Endodermal cell (in vitro differentiated cells): Measurements from ENCODE around the gene CLIP3. TPM values are rescaled to one million over a fixed set of nuclear protein-coding genes. Genes with fewer than 3 reads are reported as not detected.
"Not testable (repeated sequence)": the region's sequence is repeated elsewhere in the genome, so short reads cannot be mapped to it uniquely, and the experiment has no call there.

Source experiments
- DNase-seq: peaks from one replicate; pipeline ENCODE4 v3.0.0-alpha.2; 2017
- H3K27ac ChIP-seq: 2 replicates; pipeline ENCODE4 v1.5.1; 2013; ENCODE audit warnings: mild to moderate bottlenecking, low read depth, low read length, moderate library complexity
- H3K27me3 ChIP-seq: 2 replicates; pipeline ENCODE4 v1.6.1; 2013; ENCODE audit warnings: mild to moderate bottlenecking, low read length, moderate library complexity; ENCODE audit not compliant: insufficient read depth, control insufficient read depth, poor library complexity, severe bottlenecking
- H3K36me3 ChIP-seq: 2 replicates; pipeline ENCODE4 v1.7.0; 2013; ENCODE audit warnings: mild to moderate bottlenecking, low read length, moderate library complexity; ENCODE audit not compliant: control insufficient read depth, insufficient read depth
- H3K4me1 ChIP-seq: one replicate; pipeline ENCODE4 v1.7.0; 2013; ENCODE audit warnings: low read length; ENCODE audit not compliant: control insufficient read depth, insufficient read depth
- H3K4me3 ChIP-seq: 2 replicates; pipeline ENCODE4 v1.5.1; 2013; ENCODE audit warnings: mild to moderate bottlenecking, low read length, moderate library complexity
- H3K9ac ChIP-seq: 2 replicates; pipeline ENCODE4 v1.6.1; 2013; ENCODE audit warnings: mild to moderate bottlenecking, low read length, moderate library complexity; ENCODE audit not compliant: poor library complexity, severe bottlenecking; ENCODE audit errors: extremely low read depth
- H3K9me3 ChIP-seq: 2 replicates; pipeline ENCODE4 v1.6.1; 2013; ENCODE audit warnings: mild to moderate bottlenecking, low read length, moderate library complexity; ENCODE audit not compliant: control insufficient read depth
- H3K27ac Mint-ChIP-seq: 2 replicates; pipeline ENCODE4 v1.8.0; 2020; ENCODE audit warnings: mixed read lengths
- H3K27me3 Mint-ChIP-seq: 2 replicates; pipeline ENCODE4 v1.8.0; 2021; ENCODE audit warnings: mild to moderate bottlenecking, mixed read lengths; ENCODE audit not compliant: insufficient read depth
- H3K36me3 Mint-ChIP-seq: 2 replicates; pipeline ENCODE4 v1.8.0; 2020; ENCODE audit warnings: low read depth, mixed read lengths
- H3K4me1 Mint-ChIP-seq: 2 replicates; pipeline ENCODE4 v1.8.0; 2020; ENCODE audit warnings: mixed read lengths
- H3K4me3 Mint-ChIP-seq: 2 replicates; pipeline ENCODE4 v1.8.0; 2020; ENCODE audit warnings: mild to moderate bottlenecking, moderate library complexity, mixed read lengths
- H3K9me3 Mint-ChIP-seq: 2 replicates; pipeline ENCODE4 v1.8.0; 2020; ENCODE audit warnings: mild to moderate bottlenecking, mixed read lengths
- CTCF ChIP-seq: fragments of 200-600 bp; sonication (generic); conservative IDR thresholded peaks from 2 replicates; pipeline ENCODE4 v1.5.0; 2021; ENCODE audit warnings: antibody characterized with exemption, mild to moderate bottlenecking
- WGBS, 2 experiments: methylation state at CpG; one replicate each; pipeline versions ENCODE4 v1.1.5 to v1.1.7; 2013; ENCODE audit warnings: missing lambda C conversion rate in 2 of 2, mixed read lengths in 1 of 2; ENCODE audit not compliant: insufficient coverage in 1 of 2, insufficient read length in 1 of 2; 5-methylcytosine and 5-hydroxymethylcytosine counted together
- total RNA-seq, 2 donors: library from RNA; stranded (reverse); fragmentation: NEBNext Ultra II Directional in 1 of 2; extraction: Animal tissue kit (Norgen Biotek cat#: 25700) in 1 of 2; gene quantifications; 2 replicates in 1 of 2; 3 replicates in 1 of 2; pipeline ENCODE4 v1.2.1, GENCODE V29; 2021

The CLIP3 gene
- total RNA-seq, 2 donors from 2014 or later, result 12.6 to 19.7 TPM

DNA sequence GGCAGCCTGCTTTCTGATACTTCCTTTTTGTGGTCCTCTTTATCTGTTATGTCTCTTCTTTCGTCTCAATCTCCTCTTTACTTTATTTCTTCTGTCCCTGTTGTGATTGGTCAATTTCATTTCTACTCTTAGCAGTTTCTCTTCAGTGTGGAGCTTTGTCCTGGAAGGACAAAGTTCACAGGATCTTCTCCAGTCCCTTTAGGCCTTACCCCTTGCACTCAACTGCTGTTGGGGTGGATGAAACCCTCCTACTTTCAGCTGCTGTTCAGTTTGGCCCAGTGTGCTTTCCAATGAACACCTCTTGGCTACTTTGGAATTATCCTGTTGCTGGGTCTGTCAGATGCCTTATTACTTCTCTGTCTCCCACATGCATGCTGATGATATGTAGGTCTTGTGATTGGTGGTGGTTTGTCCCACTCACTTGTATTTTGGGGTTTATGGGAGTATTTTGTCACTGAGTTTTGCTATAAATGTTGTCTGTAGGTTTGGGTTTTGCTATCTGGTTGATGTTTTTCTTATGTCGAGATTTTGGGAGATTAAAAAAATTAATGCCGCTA is 46.8 kb upstream of the CLIP3 start:
- no peaks in the 10 kb centered on the region for H3K27me3 ChIP-seq
- H3K27ac ChIP-seq, result no peak overlapping the region
- no peaks in the 10 kb centered on the region for H3K27me3 Mint-ChIP-seq
- no peak overlapping the region for H3K4me3 ChIP-seq
- peaks cover 55% of the 10 kb centered on the region for H3K36me3 Mint-ChIP-seq
- no peaks in the 10 kb centered on the region for H3K9me3 ChIP-seq
- no peaks in the 10 kb centered on the region for H3K9me3 Mint-ChIP-seq
- H3K4me1 ChIP-seq, result no peaks in the 10 kb centered on the region
- no peak for DNase-seq
- no peak overlapping the region for H3K9ac ChIP-seq
- whole genome bisulfite sequencing, 2 experiments, result 97 to 100% methylated on average over 2 to 3 of the region's 3 CpGs
- no peak overlapping the region for H3K4me3 Mint-ChIP-seq
- peaks cover 56% of the 10 kb centered on the region for H3K36me3 ChIP-seq
- no peak for TF ChIP-seq CTCF
- no peak overlapping the region for H3K27ac Mint-ChIP-seq
- H3K4me1 Mint-ChIP-seq, result no peaks in the 10 kb centered on the region

DNA sequence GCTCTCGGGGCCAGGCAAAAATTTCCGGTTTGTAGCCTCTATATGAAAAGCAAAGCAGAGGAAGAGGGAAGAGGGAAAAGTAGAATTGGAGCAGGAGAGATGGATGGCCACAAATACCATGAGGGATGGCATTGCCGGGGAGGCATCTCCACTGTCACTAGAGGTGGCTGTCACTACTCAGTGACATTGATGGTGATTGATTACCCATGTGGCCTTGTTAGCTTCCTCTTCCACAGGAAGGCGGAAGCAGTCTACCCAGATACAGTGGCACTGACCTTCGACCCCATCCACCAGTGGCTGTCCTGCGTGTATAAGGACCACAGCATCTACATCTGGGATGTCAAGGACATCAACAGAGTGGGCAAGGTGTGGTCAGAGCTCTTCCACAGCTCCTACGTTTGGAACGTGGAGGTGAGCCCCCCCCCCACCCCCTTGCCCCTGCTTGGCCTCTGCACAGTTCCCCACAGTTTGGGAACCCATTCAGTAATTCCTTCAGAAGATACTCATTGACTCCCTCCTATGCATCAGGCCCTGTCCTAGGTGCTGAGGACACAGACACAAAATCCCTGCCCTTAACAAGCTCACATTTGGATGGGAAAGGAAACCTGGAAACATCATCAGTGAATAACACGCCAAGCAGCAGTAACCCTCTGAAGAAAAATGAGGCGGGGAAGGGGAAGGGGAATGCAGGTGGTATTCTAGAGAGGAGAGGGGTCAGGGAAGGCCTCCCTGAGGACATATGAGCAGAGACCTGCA is 40.6 kb upstream of the CLIP3 start:
- WGBS, 2 experiments, result 86 to 87% methylated on average over 6 to 10 of the region's 10 CpGs
- TF ChIP-seq CTCF, result no peak

DNA sequence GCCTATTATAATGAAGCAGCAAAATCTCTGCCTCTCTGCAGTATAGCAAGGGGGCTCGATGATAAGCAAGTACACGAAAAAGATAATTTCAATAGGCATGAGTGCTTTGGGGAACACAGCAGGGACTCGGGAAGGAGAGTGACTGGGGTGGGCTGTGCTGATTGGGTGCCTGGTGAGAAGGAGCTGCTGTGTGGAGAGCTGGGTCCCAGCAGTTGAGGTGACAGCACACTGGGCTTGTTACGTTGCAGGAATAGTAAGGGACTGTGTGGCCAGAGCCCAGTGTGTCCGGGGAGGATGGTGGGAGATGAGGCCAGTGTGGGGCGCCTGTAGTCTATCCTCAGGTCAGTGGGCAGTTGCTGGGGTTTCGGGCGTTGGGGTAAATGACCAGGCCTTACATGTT is 39.4 kb upstream of the CLIP3 start:
- Histone ChIP-seq H3K27me3 (no peaks in the 10 kb centered on the region), H3K27ac (no peak overlapping the region), H3K9ac (no peak overlapping the region), H3K4me1 (no peaks in the 10 kb centered on the region), H3K9me3 (no peaks in the 10 kb centered on the region), H3K4me3 (no peak overlapping the region), H3K36me3 (peaks cover 44% of the 10 kb centered on the region)
- peaks cover 54% of the 10 kb centered on the region for H3K36me3 Mint-ChIP-seq
- H3K4me3 Mint-ChIP-seq, result no peak overlapping the region
- DNase-seq, result no peak
- H3K9me3 Mint-ChIP-seq, result peaks cover 12% of the 10 kb centered on the region
- 85 to 88% methylated on average over 6 to 8 of the region's 8 CpGs for WGBS, 2 experiments
- no peak for TF ChIP-seq CTCF
- no peaks in the 10 kb centered on the region for H3K4me1 Mint-ChIP-seq
- H3K27me3 Mint-ChIP-seq, result no peaks in the 10 kb centered on the region
- H3K27ac Mint-ChIP-seq, result no peak overlapping the region

More for the DNA sequence above, 40.6 kb upstream of the CLIP3 start:
- Histone ChIP-seq H3K27ac (no peak overlapping the region), H3K4me1 (no peaks in the 10 kb centered on the region), H3K27me3 (no peaks in the 10 kb centered on the region), H3K9ac (no peak overlapping the region), H3K36me3 (peaks cover 40% of the 10 kb centered on the region), H3K9me3 (no peaks in the 10 kb centered on the region), H3K4me3 (no peak overlapping the region)
- Mint-ChIP-seq H3K4me1 (no peaks in the 10 kb centered on the region), H3K9me3 (peaks cover 12% of the 10 kb centered on the region), H3K27me3 (no peaks in the 10 kb centered on the region), H3K27ac (no peak overlapping the region), H3K36me3 (peaks cover 46% of the 10 kb centered on the region), H3K4me3 (no peak overlapping the region)
- DNase-seq, result no peak

DNA sequence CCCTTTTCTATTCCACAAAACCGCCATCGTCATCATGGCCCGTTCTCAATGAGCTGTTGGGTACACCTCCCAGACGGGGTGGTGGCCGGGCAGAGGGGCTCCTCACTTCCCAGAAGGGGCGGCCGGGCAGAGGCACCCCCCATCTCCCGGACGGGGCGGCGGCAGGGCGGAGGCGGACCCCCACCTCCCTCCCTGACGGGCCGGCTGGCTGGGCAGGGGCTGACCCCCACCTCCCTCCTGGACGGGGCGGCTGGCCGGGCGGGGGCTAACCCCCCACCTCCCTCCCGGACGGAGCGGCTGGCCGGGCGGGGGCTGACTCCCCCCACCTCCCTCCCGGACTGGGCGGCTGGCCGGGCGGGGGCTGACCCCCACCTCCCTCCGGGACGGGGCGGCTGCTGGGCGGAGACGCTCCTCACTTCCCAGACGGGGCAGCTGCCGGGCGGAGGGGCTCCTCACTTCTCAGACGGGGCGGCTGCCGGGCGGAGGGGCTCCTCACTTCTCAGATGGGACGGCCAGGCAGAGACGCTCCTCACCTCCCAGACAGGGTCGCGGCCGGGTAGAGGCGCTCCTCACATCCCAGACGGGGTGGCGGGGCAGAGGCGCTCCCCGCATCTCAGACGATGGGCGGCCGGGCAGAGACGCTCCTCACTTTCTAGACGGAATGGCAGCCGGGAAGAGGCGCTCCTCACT is 36.3 kb upstream of the CLIP3 start:
- not testable (repeated sequence) for H3K9me3 ChIP-seq, H3K4me1 ChIP-seq, H3K27me3 Mint-ChIP-seq, H3K4me3 ChIP-seq, H3K4me3 Mint-ChIP-seq, H3K27ac ChIP-seq, H3K4me1 Mint-ChIP-seq, H3K27ac Mint-ChIP-seq, H3K27me3 ChIP-seq, H3K9ac ChIP-seq, DNase-seq
- 97% methylated on average over 46 of the region's 57 CpGs; no CpG with 5 or more reads in 1 of the 2 experiments for WGBS, 2 experiments
- peaks cover 12% of the 10 kb centered on the region for H3K9me3 Mint-ChIP-seq
- peaks cover 62% of the 10 kb centered on the region for H3K36me3 ChIP-seq
- peaks cover 66% of the 10 kb centered on the region for H3K36me3 Mint-ChIP-seq
